Stimulated activated CD4-positive, alpha-beta T cell treated with anti-CD3 and anti-CD28 coated beads, Interleukin-2, amount 100 ng/mL, for 48 hours (primary cell): ENCODE measurements around the gene RPS21.

Experiments
- DNase-seq, 2 donors: peaks; one replicate each; pipeline ENCODE4 v3.0.0-alpha.2; 2020

The RPS21 gene

GRCh38 chr20:62400021-62400420, 13.1 kb downstream of the RPS21 start:
- DNase-seq = no peak

- no peak for DNase-seq
Measured at GRCh38 chr20:62400541-62400940, 13.6 kb downstream of the RPS21 start.

- no peak for DNase-seq
Measured at GRCh38 chr20:62401331-62401779, 14.5 kb downstream of the RPS21 start.

- no peak for DNase-seq
Measured at GRCh38 chr20:62402456-62403150, 15.7 kb downstream of the RPS21 start.

- no peak for DNase-seq
Measured at GRCh38 chr20:62403331-62403730, 16.4 kb downstream of the RPS21 start.

- no peak for DNase-seq
Measured at GRCh38 chr20:62404112-62404665, 17.3 kb downstream of the RPS21 start.

GRCh38 chr20:62404761-62405107, 17.8 kb downstream of the RPS21 start:
- DNase-seq = no peak

GRCh38 chr20:62405108-62405980, 18.4 kb downstream of the RPS21 start:
- no peak for DNase-seq

GRCh38 chr20:62405981-62406513, 19.1 kb downstream of the RPS21 start:
- no peak for DNase-seq

- no peak for DNase-seq
Measured at GRCh38 chr20:62406635-62407176, 19.8 kb downstream of the RPS21 start.

- DNase-seq = peak; percentile 82 to 85
Measured at GRCh38 chr20:62407221-62407992, 20.5 kb downstream of the RPS21 start, which contains the start of gene CABLES2. TSS of gene CABLES2 (minus strand) at chr20:62407285. CDS start at chr20:62407276, 9 bp downstream.

GRCh38 chr20:62408055-62408454, 21.2 kb downstream of the RPS21 start:
- no peak for DNase-seq

- no peak for DNase-seq
Measured at GRCh38 chr20:62408640-62409039, 21.7 kb downstream of the RPS21 start.

GRCh38 chr20:62409086-62409853, 22.4 kb downstream of the RPS21 start:
- DNase-seq = no peak

GRCh38 chr20:62409931-62410745, 23.2 kb downstream of the RPS21 start:
- DNase-seq = no peak

- DNase-seq = no peak
Measured at GRCh38 chr20:62410746-62411478, 24.0 kb downstream of the RPS21 start.

GRCh38 chr20:62411479-62412193, 24.7 kb downstream of the RPS21 start:
- no peak for DNase-seq

- DNase-seq = no peak
Measured at GRCh38 chr20:62412194-62413024, 25.5 kb downstream of the RPS21 start.
